SJSA1 (cell line): Measurements from ENCODE around the gene GKN1. TPM values are rescaled to one million over a fixed set of nuclear protein-coding genes. Genes with fewer than 3 reads are reported as not detected.
A peak's percentile ranks its signal among the peaks of the same experiment; 100 is the strongest.

ENCODE experiments used
- DNase-seq, 2 experiments: peaks; one replicate each; pipeline ENCODE4 v3.0.0-alpha.2; 2015 to 2020; ENCODE audit warnings: low spot score in 2 of 2, low read depth in 1 of 2
- H3K27ac ChIP-seq: fragments of 250-450 bp; sonication (Bioruptor Pico); 2 replicates; pipeline ENCODE4 v1.5.1; 2020; ENCODE audit warnings: mild to moderate bottlenecking, moderate library complexity
- H3K27me3 ChIP-seq: fragments of 250-450 bp; sonication (Bioruptor Pico); replicated peaks from 2 replicates; pipeline ENCODE4 v1.5.1; 2020; ENCODE audit warnings: mild to moderate bottlenecking, moderate library complexity
- H3K36me3 ChIP-seq: fragments of 250-450 bp; sonication (Bioruptor Pico); 2 replicates; pipeline ENCODE4 v1.5.1; 2020; ENCODE audit warnings: mild to moderate bottlenecking
- H3K4me1 ChIP-seq: fragments of 250-450 bp; sonication (Bioruptor Pico); replicated peaks from 2 replicates; pipeline ENCODE4 v1.6.1; 2021; ENCODE audit warnings: mild to moderate bottlenecking
- H3K4me3 ChIP-seq: fragments of 250-450 bp; sonication (Bioruptor Pico); 2 replicates; pipeline ENCODE4 v1.5.1; 2020; ENCODE audit warnings: mild to moderate bottlenecking
- H3K9me3 ChIP-seq: fragments of 250-450 bp; sonication (Bioruptor Pico); replicated peaks from 2 replicates; pipeline ENCODE4 v1.5.1; 2020; ENCODE audit warnings: mild to moderate bottlenecking
- total RNA-seq: library from RNA; depleted of rRNA; stranded (reverse); fragments of >200 nt; shearing (Covaris generic); gene quantifications from 2 replicates; pipeline ENCODE4 v1.2.3, GENCODE V29; 2014

GKN1 gene
- total RNA-seq, 1 experiment from 2014 or later: not detected

DNA sequence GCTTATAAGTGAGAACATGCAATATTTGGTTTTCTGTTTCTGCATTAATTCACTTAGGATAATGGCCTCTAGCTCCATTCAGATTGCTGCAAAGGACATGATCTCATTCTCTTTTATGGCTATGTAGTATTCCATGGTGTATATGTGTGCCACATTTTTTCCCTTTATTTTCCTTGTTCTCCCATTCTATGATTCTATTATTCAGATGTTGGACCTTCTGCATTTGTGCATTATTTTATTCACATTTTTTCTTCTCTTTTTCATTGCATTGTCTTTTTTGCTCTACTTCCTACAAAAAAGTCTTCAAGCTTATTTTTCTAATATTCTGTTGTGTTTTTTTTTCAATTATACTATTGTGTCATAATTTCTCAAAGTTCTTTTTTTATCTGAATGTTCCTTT lies 27.4 kb downstream of the GKN1 start:
- peaks cover 3% of the 10 kb centered on the region; the same call in 1 of the 2 replicates for H3K4me1 ChIP-seq
- no peaks in the 10 kb centered on the region for H3K27me3 ChIP-seq
- no peaks in the 10 kb centered on the region for H3K36me3 ChIP-seq
- no peak overlapping the region for H3K27ac ChIP-seq
- H3K9me3 ChIP-seq: peaks cover 6% of the 10 kb centered on the region; the same call in 1 of the 2 replicates
- no peak overlapping the region for H3K4me3 ChIP-seq
- no peak for DNase-seq

DNA sequence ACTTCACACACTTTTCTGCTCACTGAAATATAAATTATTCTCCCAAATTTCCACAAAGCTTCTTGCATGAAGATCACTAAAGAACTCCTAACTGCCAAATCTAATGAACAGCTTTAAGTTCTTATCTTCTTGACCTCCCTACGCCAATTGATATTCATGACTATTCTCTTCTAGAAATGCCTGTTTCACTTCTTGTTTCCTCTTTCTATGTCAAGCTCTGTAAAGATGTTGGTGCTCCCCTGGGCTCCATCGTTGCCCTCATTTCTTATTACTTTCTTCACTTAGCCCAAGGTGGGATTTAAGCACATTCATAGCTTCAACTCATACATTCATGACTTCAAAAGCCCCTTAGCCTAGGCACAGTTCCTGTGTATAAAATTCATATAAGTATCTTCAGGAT lies 29.3 kb downstream of the GKN1 start:
- no peaks in the 10 kb centered on the region for H3K27me3 ChIP-seq
- DNase-seq: no peak
- H3K4me3 ChIP-seq: no peak overlapping the region
- H3K9me3 ChIP-seq: peaks cover 6% of the 10 kb centered on the region; the same call in 1 of the 2 replicates
- H3K4me1 ChIP-seq: no peaks in the 10 kb centered on the region
- H3K27ac ChIP-seq: no peak overlapping the region
- H3K36me3 ChIP-seq: no peaks in the 10 kb centered on the region

DNA sequence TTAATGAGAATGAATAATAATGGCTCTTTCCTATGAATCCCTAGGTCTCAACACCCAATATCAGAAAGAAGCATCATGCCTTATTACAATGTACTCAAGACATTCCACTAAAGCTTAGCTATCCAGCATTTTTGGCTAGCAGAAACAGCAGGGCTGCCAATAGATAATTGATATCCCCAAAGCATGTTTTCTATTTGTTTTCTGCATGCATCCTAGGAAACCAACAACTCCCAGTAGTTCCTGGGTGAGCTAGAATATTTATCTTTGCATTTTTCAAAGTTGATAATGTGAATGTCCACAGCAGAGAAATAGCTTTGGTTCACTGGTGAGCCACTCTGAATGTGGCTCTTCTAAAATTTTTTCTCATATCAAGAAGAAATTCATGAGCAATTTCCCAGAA lies 32.7 kb downstream of the GKN1 start:
- Histone ChIP-seq H3K27me3 (no peaks in the 10 kb centered on the region), H3K9me3 (peaks cover 3% of the 10 kb centered on the region; the same call in 1 of the 2 replicates), H3K4me1 (no peaks in the 10 kb centered on the region), H3K4me3 (no peak overlapping the region), H3K36me3 (no peaks in the 10 kb centered on the region), H3K27ac (no peak overlapping the region)
- DNase-seq: no peak

DNA sequence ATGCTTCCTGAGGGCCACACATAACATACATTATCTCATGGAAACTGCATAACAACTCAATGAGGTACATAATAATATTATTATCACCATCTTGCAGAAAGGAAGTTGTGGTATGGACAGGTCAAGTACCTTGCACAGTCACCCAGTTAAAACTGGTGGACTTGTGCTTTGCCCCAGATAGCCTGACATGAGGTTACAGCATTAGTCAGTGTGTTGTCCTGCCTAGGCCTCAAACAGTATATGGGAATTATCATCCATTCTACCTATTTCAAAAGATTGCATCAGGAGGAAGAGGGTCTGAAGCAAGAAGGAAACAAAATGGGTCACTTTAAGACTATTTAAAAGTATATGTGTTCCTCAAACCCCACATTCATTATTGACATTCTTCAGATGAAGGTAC lies 33.2 kb downstream of the GKN1 start:
- Histone ChIP-seq H3K27me3 (no peaks in the 10 kb centered on the region), H3K9me3 (peaks cover 1% of the 10 kb centered on the region; the same call in 1 of the 2 replicates), H3K36me3 (no peaks in the 10 kb centered on the region), H3K4me1 (peaks cover 3% of the 10 kb centered on the region; the same call in 1 of the 2 replicates), H3K27ac (no peak overlapping the region), H3K4me3 (no peak overlapping the region)
- no peak for DNase-seq

DNA sequence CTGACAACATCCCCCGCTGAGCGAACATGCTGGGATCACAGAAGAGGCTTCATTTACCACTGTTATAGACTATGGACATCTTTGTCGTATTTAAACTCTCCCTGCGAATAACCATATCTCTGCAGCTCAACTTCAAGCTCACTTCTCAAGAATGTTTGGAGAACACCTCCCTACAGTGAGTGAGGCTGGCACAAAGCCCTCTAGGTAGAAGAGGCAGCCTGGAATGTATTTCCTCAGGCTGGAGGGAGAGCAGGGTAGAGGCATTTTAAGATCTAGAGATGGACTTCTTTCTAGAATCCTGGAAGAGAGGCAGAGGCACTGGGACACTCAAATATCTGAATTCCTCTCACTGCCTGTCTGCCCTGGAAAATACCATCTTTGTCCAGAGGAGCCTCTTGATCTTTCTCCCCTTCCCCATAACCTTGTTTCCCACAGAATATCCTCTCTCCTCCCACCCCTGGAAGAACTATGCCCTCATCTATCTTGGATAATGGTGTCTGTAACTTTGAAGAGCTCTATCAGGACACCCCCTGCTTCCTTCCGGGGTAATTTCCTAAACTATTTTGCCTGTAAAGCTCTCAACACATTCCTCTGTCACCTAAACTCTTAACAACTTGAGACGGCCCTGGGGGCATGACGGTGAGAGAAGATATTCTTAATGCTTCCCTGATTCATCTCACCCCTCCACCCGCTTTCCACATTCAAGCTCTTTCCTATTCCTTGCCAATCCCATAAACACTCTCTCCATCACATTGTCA lies 36.2 kb downstream of the GKN1 start:
- no peaks in the 10 kb centered on the region for H3K27me3 ChIP-seq
- peaks cover 4% of the 10 kb centered on the region for H3K36me3 ChIP-seq
- no peaks in the 10 kb centered on the region for H3K9me3 ChIP-seq
- no peak for DNase-seq
- H3K4me1 ChIP-seq: peaks cover 11% of the 10 kb centered on the region; the same call in 1 of the 2 replicates
- no peak overlapping the region for H3K27ac ChIP-seq
- no peak overlapping the region for H3K4me3 ChIP-seq

DNA sequence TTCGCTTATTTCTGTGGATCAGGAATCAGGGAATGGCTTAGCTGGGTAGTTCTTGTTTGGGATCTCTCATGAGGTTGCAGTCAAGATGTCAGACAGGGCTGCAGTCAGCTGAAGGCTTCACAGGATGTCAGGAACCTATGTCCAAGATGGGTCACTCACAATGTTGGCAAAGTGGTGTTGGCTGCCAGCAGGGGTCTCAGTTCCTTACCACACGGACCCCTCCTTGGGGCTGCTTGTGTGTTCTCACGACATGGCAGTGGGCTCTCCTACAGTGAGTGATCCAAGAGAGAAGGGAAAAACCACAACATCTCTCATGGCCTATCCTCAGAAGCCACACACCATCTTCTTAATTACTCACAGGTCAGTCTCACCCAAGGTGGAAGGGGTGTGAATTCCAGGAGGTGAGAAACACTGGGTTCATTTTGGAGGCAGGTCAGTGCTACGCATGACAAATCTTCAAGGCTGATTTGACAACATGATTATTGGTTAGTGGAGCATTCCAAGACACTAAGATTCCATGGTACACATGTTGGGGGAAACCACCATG lies 37.2 kb downstream of the GKN1 start:
- DNase-seq: no peak
- Histone ChIP-seq H3K36me3 (peaks cover 4% of the 10 kb centered on the region), H3K9me3 (no peaks in the 10 kb centered on the region), H3K27ac (no peak overlapping the region), H3K4me3 (no peak overlapping the region), H3K4me1 (peaks cover 12% of the 10 kb centered on the region; the same call in 1 of the 2 replicates), H3K27me3 (no peaks in the 10 kb centered on the region)

DNA sequence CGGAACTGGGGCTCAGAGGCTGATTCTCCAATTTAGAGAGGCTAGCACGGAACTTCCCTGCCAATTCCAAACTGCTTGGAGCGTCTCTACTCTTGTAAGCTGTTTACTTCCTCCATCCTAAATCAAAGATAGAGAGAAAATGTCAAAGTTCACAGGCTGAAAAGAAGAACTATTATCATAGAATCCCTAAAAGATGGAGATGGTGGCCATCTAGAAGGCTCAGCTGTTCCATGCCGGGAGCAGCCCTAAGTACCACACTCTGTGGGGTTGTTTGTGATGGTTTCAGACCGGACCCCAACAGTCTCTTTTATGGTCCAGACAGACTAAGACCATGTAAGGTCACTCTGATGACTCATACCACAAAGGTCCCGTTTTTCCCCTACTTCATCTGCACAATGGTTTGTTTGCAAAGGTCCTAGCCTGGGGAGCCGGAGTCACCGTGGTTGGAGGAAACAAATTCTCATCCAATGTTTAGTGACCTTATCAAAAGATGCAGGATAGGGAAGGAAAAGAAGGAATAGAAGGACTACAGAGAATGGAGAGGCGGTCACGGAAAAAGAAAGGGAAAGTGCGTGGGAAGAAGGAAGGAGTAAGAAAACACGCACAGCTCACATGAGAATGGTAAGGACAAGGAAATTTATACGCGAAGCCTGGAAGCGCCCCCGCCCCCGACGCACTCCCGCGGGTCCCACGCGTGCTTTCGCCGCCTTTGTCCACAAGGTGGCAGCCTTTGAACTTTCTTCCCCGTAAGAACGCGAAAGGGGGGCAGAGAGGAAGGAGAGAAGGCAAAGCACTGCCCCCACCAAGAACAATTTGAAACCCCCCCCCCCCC lies 38.1 kb downstream of the GKN1 start:
- Histone ChIP-seq H3K27me3 (no peaks in the 10 kb centered on the region), H3K4me3 (peak overlapping the region; percentile 80), H3K27ac (no peak overlapping the region), H3K9me3 (no peaks in the 10 kb centered on the region), H3K4me1 (peaks cover 20% of the 10 kb centered on the region), H3K36me3 (peaks cover 4% of the 10 kb centered on the region)
- DNase-seq: peak; percentile 70 to 90

DNA sequence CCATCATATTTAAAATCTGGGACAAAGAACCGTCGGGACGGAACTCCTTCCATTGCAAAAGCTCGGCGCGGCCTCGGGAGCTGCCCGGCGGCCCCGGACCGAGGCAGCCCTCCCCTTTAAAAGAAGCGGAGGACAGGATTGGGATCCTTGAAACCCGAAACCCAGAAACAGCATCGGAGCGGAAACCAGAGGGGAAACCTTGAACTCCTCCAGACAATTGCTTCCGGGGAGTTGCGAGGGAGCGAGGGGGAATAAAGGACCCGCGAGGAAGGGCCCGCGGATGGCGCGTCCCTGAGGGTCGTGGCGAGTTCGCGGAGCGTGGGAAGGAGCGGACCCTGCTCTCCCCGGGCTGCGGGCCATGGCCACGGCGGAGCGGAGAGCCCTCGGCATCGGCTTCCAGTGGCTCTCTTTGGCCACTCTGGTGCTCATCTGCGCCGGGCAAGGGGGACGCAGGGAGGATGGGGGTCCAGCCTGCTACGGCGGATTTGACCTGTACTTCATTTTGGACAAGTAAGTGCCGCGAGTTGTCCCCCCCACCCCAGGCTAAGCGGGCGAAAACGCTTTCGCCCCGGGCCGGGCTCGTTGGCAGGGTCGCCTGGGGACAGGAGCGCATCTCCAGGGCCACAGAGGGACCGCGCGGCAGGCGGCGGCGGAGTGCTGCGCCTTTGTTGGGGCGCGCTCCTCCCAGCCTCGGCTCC lies 38.9 kb downstream of the GKN1 start, which contains the start of gene ANTXR1:
TSS of gene ANTXR1 (plus strand) at position 38 of the 698 bp plus-strand sequence. CDS start at position 359, 321 bp downstream.
- no peaks in the 10 kb centered on the region for H3K9me3 ChIP-seq
- DNase-seq: peak; percentile 68 to 89
- peaks cover 20% of the 10 kb centered on the region for H3K4me1 ChIP-seq
- peaks cover 6% of the 10 kb centered on the region for H3K36me3 ChIP-seq
- H3K27ac ChIP-seq: peak within 1 kb of the TSS; percentile 40
- no peaks in the 10 kb centered on the region for H3K27me3 ChIP-seq
- peak within 1 kb of the TSS; percentile 80 for H3K4me3 ChIP-seq

DNA sequence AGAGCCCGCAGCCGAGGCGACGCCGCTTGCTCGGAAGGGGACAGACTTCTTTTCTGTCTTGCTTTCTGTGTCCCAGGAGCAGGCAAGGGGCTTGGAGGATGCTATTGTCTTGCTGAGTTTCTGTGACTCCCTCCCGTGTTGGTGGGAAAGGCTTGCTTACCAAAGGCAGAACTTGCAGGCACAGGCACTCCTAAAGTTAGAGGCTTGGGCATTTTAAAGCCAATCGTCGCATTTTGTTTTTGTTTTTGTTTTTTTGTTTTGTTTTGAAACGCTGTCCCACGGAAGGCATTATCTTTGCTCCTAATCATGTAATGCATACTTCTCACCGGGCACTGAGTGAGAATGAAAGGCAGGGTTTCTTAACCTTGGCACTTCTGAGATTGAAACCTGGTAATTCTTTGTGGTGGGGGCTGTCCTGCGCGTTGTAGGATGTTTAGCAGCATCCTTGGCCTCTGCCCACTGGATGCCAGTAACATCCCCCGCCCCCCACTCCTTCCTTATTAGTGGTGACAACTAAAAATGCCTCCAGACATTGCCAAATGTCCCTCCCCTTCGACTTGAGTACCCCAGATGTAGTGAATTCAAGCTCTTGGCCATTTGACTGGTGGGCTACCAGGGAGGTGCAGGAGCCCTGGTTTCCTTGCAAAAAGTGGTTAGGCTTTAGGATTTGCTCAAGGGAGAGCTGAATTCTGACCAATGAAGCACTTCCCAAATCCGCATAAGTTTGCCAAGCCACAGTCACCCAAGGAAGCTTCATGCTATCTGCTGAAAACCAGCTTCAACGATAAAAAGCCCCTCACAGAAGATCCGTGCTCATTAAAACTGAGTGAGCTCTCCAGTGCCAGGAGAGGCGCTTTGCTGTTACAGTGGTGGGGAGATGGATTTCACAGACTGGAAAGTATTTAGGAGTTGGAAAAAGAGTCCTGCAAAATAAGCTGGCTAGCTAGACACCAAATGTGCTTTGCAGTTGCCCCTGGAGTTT lies 39.7 kb downstream of the GKN1 start:
- Histone ChIP-seq H3K27me3 (no peaks in the 10 kb centered on the region), H3K4me3 (peak overlapping the region; percentile 80), H3K9me3 (no peaks in the 10 kb centered on the region), H3K27ac (peak overlapping the region; percentile 40; the same call in 1 of the 2 replicates), H3K4me1 (peaks cover 20% of the 10 kb centered on the region), H3K36me3 (peaks cover 8% of the 10 kb centered on the region)
- DNase-seq: peak in 1 of 2 experiments; percentile 50

DNA sequence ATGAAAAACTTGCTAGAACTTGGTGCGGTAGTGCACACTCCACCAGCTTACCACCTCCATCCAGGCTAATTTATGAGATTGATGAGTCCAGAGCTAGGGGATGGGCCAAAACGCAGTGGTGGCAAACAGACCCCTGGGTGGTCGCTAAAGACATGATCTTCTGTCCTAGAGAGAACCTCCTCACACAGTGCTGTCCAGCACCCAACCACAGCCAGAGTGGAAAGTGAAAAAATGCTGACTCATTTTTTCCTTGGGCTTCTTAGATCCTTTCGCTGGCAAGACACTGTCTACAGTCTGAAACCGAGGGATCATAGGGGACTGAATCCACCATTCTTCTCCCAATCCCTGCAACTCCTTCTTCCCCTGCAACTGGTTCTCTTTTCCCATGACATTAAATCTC lies 42.6 kb downstream of the GKN1 start:
- Histone ChIP-seq H3K27me3 (no peaks in the 10 kb centered on the region), H3K27ac (no peak overlapping the region), H3K9me3 (no peaks in the 10 kb centered on the region), H3K4me3 (no peak overlapping the region), H3K36me3 (peaks cover 15% of the 10 kb centered on the region), H3K4me1 (peaks cover 29% of the 10 kb centered on the region)
- DNase-seq: no peak

DNA sequence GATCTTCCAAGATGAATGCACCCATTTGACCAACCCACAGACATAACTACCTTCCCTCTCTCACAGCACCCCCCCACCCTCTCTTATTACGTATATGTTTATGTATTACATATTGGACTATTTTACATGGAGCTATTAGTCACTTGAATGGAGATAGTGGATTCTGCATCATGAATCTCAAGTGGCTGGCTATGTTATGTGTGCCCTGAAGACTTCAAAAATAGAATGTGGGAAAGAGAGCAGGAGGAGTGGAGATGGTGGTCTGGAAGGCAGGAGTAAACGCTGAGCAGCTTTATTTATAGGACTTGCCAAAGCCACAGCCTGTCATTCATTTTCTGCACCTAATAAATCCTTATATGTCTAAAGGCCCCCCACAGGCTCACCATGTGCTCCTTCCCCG lies 43.4 kb downstream of the GKN1 start:
- DNase-seq: no peak
- Histone ChIP-seq H3K36me3 (peaks cover 15% of the 10 kb centered on the region), H3K27me3 (no peaks in the 10 kb centered on the region), H3K4me3 (no peak overlapping the region), H3K9me3 (no peaks in the 10 kb centered on the region), H3K4me1 (peaks cover 25% of the 10 kb centered on the region), H3K27ac (no peak overlapping the region)

DNA sequence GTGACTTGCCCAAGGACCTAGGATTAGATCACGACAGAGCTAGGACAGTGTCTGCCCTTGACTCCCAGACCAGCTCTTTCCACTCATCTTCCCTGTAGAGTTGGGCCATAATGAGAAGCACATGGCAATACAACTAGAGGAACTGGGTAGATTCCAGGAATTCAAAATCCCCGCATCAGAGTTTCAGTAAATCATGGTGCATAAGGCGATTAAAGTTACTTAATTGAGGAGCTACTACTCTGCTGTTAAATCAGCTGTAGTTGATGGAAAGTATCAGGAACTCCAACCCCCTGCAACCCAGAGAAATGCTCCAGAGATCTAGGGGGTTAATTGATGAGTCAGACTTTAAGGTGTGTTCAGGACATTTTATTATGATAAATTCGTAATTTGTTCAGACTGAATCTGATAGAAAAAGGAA lies 44.3 kb downstream of the GKN1 start:
- Histone ChIP-seq H3K36me3 (peaks cover 11% of the 10 kb centered on the region; the same call in 1 of the 2 replicates), H3K27me3 (no peaks in the 10 kb centered on the region), H3K4me1 (peaks cover 25% of the 10 kb centered on the region), H3K9me3 (no peaks in the 10 kb centered on the region), H3K4me3 (no peak overlapping the region), H3K27ac (no peak overlapping the region)
- DNase-seq: no peak
